Activated CD8-positive, alpha-beta memory T cell treated with anti-CD3 and anti-CD28 coated beads for 36 hours (primary cell): ENCODE data around the gene TAF3. TPM values are rescaled to one million over a fixed set of nuclear protein-coding genes. Genes with fewer than 3 reads are reported as not detected.

ENCODE experiments used
- CTCF ChIA-PET: fragments of 350-600 bp; sonication (Branson Sonifier 250); formaldehyde crosslinking; loops from one replicate; lab custom pipeline; 2021; ENCODE audit warnings: antibody characterized with exemption; lab: Charles Lee
- POLR2A ChIA-PET: fragments of 350-600 bp; sonication (Branson Sonifier 250); formaldehyde crosslinking; loops from one replicate; lab custom pipeline; 2021; ENCODE audit warnings: antibody characterized with exemption; lab: Charles Lee
- total RNA-seq, 2 experiments: library from RNA; stranded (reverse); gene quantifications; one replicate each; pipeline ENCODE4 v1.2.3, GENCODE V29; 2021

TAF3 gene
- total RNA-seq, 2 experiments from 2014 or later: 19.4 to 20.3 TPM

DNA sequence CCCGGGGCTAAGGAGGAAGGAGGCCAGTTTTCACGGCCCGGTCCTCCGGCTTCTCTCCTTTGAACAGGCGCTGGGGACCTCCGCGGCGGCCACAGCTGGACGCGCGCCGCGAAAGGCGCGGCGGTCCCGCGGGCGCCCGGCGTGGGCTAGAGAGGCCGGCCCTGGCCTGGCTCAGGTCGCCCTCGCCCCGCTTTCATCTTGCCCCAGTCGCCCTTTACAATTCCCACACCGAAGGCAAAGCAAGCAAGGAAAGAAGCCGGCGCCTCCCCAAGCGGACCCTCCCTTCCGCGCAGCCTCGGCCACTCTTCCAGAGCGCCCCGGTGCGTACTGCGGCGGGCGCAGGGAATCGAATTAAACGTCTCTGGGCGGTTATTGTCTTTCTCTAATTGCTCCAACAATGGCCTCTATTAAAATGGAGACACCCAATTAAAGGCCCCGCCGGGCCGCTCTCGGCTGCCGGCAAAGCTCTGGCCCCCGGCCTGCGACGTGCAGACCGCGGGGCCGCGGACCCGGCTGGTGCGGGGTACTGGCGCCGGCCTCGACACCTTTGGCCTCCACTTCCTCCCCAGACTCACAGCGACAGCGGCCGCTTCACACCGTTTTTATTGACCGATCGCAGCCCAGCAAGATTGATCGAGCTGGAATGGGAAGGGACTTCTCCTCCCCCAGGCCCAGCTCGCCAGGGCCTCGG, 231.7 kb downstream of the TAF3 start:
- CTCF ChIA-PET: interaction anchor here (0.5 to 1.7 kb wide), 5 partner anchors 10 to 286 kb away, joined by 3 to 4 read pairs (median 3); no protein-coding TSS in a partner anchor
- POLR2A ChIA-PET: interaction anchor here (0.6 kb wide), 1 partner anchor 10 kb away, joined by 3 read pairs; no protein-coding TSS in a partner anchor

- POLR2A ChIA-PET: interaction anchor here (0.6 kb wide), 1 partner anchor 16 kb away, joined by 3 read pairs; no protein-coding TSS in a partner anchor
Measured at GRCh38 chr10:8050556-8051108, 232.3 kb downstream of the TAF3 start.

GRCh38 chr10:8051109-8051821, 233.0 kb downstream of the TAF3 start:
- ChIA-PET POLR2A (interaction anchor here (0.6 kb wide), 2 partner anchors 15 to 399 kb away, joined by 3 to 4 read pairs; no protein-coding TSS in a partner anchor), CTCF (interaction anchor here (0.8 to 1.2 kb wide), 2 partner anchors 10 to 81 kb away, joined by 3 read pairs; no protein-coding TSS in a partner anchor)

More at GRCh38 chr10:8050556-8051108, 232.3 kb downstream of the TAF3 start:
- CTCF ChIA-PET: interaction anchor here (0.5 to 1.7 kb wide), 5 partner anchors 10 to 286 kb away, joined by 3 to 4 read pairs (median 3); no protein-coding TSS in a partner anchor

DNA sequence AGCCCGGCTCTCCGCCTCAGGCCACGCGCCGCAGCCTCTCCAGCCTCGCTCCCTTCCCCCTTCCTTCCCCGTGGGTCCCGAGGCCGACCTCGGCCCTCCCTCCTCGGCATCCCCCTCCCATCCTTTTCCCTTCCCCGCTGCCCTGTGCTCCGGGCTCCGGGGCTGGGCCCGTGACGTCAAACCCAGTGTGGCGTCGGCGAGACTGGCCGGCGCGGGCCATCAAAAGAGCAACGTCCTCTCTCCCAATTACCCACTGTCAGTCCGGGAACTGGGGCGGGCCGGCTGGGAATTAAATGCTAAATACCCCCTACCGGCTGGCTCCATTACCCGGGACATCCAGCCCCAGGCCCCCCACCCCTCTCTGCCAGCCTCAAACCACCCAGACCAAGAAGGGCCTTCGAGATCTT, 233.5 kb downstream of the TAF3 start:
- ChIA-PET CTCF (interaction anchor here (0.9 to 1.3 kb wide), 3 partner anchors 9 to 18 kb away, joined by 3 to 4 read pairs (median 3); no protein-coding TSS in a partner anchor), POLR2A (interaction anchor here (0.6 kb wide), 1 partner anchor 398 kb away, joined by 4 read pairs; no protein-coding TSS in a partner anchor)

GRCh38 chr10:8052341-8052955, 234.1 kb downstream of the TAF3 start:
- CTCF ChIA-PET: interaction anchor here (0.9 to 1.3 kb wide), 6 partner anchors 9 to 278 kb away, joined by 3 to 4 read pairs (median 3); no protein-coding TSS in a partner anchor

GRCh38 chr10:8052956-8053445, 234.7 kb downstream of the TAF3 start:
- ChIA-PET CTCF (interaction anchor here (0.9 to 1.3 kb wide), 6 partner anchors 8 to 278 kb away, joined by 3 to 4 read pairs (median 3); no protein-coding TSS in a partner anchor), POLR2A (interaction anchor here (0.6 to 1.9 kb wide), 4 partner anchors 9 to 525 kb away, joined by 3 to 4 read pairs (median 3); no protein-coding TSS in a partner anchor)

More at GRCh38 chr10:8052341-8052955, 234.1 kb downstream of the TAF3 start:
- POLR2A ChIA-PET: interaction anchor here (0.6 to 1.9 kb wide), 4 partner anchors 9 to 525 kb away, joined by 3 to 4 read pairs (median 3); no protein-coding TSS in a partner anchor

DNA sequence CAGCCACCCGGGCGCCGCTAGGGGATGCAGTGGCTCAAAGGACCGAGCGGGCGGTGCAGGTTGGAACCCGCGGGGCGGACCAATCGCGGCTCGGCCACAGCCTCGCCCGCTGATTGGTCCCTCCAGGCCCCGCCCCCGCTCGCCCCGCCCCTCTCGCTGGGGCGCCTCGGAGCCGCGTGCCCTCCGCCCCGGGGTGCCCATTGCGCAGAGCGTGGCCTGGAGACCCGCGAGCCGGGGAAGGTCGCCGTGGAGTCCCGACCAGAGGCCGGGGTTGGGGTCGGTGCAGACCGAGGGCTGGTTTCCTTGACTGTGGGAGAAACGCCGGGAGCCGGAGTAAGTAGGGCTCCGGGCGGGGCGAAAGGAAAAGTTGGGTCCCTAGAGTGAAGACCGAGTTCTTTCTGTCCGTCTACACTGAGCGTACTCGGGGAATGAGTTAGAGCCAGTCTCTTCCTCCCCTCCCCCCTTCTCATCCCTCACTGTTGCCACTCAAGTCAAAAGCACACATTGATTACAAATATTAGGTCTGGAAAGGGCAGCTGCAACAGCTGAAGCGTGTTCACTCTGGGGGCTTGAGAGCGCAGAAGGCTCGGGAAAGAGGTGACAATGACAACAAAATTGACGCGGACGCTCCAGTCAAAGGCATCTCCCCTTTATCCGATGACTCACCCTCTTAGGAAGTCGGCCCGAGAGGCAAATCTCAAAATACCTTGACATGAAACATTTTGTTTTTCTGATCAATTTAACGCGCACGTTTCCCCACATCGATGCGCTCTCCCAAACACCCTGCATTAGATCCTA, 235.3 kb downstream of the TAF3 start:
- ChIA-PET CTCF (interaction anchor here (0.6 to 1.1 kb wide), 4 partner anchors 184 to 1241 kb away, joined by 3 to 4 read pairs (median 3); no protein-coding TSS in a partner anchor), POLR2A (interaction anchor here (0.6 to 1.9 kb wide), 8 partner anchors 21 to 403 kb away, joined by 3 to 7 read pairs (median 4); no protein-coding TSS in a partner anchor)

GRCh38 chr10:8054244-8054493, 235.9 kb downstream of the TAF3 start:
- ChIA-PET POLR2A (interaction anchor here (0.6 to 1.9 kb wide), 9 partner anchors 21 to 402 kb away, joined by 3 to 7 read pairs (median 4); no protein-coding TSS in a partner anchor), CTCF (interaction anchor here (0.6 kb wide), 1 partner anchor 1241 kb away, joined by 4 read pairs; no protein-coding TSS in a partner anchor)

GRCh38 chr10:8054494-8055407, 236.4 kb downstream of the TAF3 start, which contains the start of gene GATA3:
GATA3 (plus strand) TSS chr10:8054688; CDS start chr10:8055656, 968 bp downstream.
- CTCF ChIA-PET: interaction anchor here (0.6 kb wide), 2 partner anchors 12 to 1240 kb away, joined by 3 to 4 read pairs; no protein-coding TSS in a partner anchor
- POLR2A ChIA-PET: interaction anchor here (0.6 to 1.7 kb wide), 8 partner anchors 75 to 402 kb away, joined by 3 to 7 read pairs (median 4); no protein-coding TSS in a partner anchor

DNA sequence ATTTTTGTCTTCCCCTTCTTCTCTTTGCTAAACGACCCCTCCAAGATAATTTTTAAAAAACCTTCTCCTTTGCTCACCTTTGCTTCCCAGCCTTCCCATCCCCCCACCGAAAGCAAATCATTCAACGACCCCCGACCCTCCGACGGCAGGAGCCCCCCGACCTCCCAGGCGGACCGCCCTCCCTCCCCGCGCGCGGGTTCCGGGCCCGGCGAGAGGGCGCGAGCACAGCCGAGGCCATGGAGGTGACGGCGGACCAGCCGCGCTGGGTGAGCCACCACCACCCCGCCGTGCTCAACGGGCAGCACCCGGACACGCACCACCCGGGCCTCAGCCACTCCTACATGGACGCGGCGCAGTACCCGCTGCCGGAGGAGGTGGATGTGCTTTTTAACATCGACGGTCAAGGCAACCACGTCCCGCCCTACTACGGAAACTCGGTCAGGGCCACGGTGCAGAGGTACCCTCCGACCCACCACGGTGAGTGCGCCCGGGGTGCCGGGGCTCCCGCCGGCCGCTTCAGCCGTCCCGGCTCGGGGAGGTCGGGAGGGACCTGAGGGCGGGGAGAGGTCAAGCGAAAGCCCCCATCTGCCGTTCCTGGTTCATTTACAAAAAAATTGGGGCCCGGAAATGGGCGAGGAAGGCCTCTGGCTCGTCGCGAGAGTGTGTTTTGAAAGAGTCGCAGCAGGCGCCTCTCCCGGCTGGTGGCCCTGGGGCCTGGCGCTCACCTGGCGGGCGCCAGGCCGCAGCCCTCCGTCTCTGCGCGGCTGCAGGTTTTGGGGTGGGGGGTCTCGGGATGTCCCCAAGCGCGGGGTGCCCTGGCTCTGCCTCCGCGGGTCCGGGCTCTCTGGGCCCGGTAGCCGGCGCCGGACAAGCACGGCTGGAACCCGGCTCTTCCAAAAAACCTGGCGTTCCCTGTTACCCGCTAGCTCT, 237.4 kb downstream of the TAF3 start:
- POLR2A ChIA-PET: interaction anchor here (1.1 kb wide), 1 partner anchor 11 kb away, joined by 5 read pairs; no protein-coding TSS in a partner anchor
- CTCF ChIA-PET: no interaction called here

GRCh38 chr10:8056378-8056777, 238.1 kb downstream of the TAF3 start:
- ChIA-PET POLR2A (interaction anchor here (1.1 kb wide), 1 partner anchor 10 kb away, joined by 5 read pairs; no protein-coding TSS in a partner anchor), CTCF (no interaction called here)

GRCh38 chr10:8056871-8057331, 238.6 kb downstream of the TAF3 start:
- CTCF ChIA-PET: no interaction called here
- POLR2A ChIA-PET: interaction anchor here (1.1 kb wide), 1 partner anchor 10 kb away, joined by 5 read pairs; no protein-coding TSS in a partner anchor

GRCh38 chr10:8057636-8058273, 239.4 kb downstream of the TAF3 start:
- ChIA-PET CTCF (no interaction called here), POLR2A (no interaction called here)
